A172 (cell line): ENCODE results near the gene ARSD. TPM values are rescaled to one million over a fixed set of nuclear protein-coding genes. Genes with fewer than 3 reads are reported as not detected.
"Not testable (repeated sequence)": the region's sequence is repeated elsewhere in the genome, so short reads cannot be mapped to it uniquely, and the experiment has no call there.

Experiments
- DNase-seq: peaks from one replicate; pipeline ENCODE4 v3.0.0-alpha.2; 2015; ENCODE audit warnings: low spot score
- total RNA-seq: library from RNA; depleted of rRNA; stranded (reverse); fragments of >200 nt; shearing (Covaris generic); gene quantifications from 2 replicates; pipeline ENCODE4 v1.2.3, GENCODE V29; 2014

Gene ARSD
- total RNA-seq, 1 experiment from 2014 or later: 32.0 TPM

DNA sequence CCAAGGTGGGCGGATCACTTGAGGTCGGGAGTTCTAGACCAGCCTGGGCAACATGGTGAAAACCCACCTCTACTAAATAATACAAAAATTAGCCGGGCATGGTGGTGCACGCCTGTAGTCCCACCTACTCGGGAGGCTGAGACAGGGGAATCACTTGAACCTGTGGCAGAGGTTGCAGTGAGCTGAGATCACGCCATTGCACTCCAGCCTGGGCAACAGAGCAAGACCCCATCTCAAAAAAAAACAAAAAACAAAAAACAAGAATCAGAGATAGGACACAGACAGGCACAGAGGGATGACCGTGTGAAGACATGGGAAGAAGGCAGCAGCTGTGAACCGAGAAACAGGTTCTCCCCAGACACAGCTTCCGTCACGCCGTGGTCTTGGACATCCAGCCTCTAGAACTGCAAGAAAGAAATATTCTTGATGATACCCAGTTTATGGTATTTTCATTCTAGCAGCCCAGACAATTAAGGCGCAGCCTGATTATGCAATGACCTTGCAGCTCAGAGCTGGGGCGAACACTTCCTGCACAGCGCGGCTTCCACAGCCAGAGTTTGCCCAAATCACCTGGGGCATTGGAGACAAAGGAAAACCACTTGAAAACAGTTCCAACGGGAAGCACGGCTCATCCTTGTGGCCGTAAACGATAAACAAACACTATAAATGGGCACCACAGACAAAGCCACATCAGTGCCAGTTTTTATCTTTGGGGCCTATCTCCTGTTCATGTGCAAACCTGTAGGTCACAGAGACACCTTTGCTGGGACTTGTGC, 4.2 kb upstream of the ARSD start:
- DNase-seq: no peak

DNA sequence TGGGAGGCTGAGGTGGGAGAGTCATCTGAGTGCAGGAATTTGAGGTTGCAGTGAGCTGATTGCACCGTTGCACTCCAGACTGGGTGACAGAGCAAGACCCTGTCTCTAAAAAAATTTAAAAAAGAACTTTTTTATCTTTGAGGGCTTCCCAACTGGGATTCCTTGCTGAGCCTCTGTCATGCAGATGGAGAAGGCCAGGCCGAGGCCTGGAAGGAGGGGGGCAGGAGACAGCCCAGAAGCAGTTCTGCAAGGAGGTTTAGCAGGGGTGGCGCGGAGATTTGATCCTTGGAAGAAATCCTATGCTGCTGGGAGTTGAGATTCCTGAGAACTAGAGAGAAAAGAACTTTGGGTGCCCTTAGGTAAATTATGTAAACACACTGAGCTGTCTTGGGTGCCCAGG, 2.5 kb upstream of the ARSD start:
- no peak for DNase-seq

DNA sequence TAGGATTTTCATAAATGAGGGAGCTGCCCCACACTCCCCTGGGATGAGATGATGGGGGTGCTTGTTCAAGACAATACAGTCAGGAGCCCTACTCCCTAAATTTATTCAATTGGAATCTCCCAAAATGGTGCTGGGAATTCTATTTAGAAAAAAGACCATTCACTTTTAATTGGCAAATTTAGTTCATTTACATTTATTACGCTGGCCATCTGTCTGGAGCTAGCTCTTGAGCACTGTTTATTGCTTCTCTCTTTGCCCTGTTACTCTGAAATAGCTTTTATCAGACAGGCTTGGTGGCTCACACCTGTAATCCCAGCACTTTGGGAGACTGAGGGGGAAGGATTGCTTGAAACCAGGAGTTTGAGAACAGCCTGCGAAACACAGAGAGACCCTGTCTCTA, 2.0 kb upstream of the ARSD start:
- no peak for DNase-seq

DNA sequence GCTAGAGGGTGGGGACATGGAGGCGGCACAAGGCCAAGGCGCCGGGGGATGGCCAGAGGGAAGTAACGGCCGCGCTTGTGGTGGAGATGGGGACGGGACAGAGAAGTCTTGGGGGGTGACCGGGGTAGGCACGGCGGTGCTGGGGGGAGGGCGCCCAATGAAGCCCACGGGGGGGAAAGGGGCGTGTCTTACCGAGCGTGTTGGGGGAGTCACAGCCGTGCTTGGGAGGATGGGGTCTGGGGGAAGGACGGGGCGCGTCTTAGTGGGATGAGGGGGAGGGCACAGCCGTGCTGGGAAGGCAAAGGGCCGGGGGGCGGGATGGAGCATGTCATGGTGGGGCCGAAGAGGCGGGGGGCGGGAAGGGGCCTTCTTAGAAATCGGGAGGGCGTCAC, 952 bp downstream of the ARSD start:
- DNase-seq: no peak

DNA sequence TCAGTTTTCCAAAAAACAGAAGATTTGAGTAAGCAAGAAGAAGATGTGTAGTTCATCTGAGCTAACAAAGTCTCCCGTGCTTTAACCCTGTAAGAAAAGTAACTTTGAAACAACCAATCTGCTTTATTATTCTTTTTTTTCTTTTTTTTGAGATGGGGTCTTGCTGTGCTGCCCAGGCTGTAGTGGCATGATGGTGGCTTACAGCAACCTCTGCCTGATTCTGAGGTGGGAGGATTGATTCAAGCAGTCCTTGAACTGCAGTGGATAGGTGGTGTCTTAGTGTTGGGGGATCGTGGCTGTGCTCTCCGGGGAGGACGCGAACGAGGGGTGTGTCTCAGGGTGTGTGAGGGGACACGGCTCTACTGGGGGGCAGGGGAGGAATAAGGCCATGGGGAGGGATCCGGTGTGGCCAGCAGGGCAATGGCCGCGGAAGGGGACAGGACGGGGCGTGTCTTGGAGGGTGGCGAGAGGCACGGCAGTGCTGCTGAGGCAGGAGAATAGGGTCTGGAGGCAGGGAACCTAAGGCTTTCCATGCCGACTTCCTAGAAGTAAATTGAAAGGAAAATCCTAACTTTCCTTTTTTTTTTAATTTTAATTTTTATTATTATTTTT, 2.4 kb downstream of the ARSD start:
- no peak for DNase-seq

DNA sequence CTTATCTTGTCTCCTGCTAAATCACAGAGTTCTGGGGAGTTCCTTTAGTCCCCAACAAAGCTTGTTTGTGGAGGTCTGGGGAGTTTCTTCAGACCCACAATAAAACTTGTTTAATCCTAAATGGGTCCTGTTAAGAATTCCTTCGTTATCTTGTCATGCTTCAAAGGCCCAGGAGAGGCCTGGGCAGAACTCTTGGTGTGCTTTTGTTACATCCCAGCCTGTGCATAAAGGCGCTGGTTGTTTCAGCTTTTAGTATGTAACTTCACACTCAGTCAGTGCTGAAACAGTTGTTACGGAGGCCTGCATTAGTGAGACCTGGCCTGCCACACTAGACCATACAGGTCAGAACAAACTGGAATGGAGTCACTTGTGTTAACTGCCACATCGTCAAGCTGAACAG, 2.9 kb downstream of the ARSD start:
- not testable (repeated sequence) for DNase-seq

DNA sequence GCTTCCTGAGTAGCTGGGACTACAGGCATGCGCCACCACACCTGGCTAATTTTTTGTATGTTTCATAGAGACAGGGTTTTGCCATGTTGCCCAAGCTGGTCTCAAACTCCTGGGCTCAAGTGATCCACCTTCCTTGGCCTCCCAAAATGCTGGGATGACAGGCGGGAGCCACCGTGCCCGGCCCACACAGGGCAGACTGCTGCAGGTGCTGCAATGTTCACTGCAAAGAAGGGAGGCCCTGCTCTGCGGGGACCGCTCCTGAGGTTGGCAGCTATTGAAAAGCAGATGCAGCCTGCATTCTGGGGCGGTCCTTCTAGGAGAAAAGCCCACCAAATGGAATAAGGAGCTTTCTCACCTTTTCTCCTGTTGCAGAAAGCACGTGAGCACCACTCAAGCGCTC, 5.0 kb downstream of the ARSD start:
- DNase-seq: no peak

DNA sequence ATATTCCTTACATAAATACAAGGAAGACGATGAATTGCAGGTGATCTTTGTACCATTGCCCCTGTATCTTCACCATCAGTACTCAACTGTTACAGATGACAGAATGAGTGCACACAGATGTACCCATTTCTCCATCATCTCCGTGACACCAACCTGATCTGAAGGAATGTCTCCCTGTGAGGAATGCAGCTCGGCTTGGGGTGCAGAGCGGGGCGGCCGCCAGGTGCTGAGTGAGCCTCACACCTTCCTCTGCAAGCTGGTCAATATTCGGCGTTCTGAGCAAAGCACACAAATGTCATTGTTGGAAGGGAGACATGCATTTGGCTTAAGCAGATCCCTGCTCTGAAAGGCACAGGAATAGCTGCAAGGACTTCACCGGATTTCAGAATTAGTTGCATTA, 7.4 kb downstream of the ARSD start:
- DNase-seq: no peak

DNA sequence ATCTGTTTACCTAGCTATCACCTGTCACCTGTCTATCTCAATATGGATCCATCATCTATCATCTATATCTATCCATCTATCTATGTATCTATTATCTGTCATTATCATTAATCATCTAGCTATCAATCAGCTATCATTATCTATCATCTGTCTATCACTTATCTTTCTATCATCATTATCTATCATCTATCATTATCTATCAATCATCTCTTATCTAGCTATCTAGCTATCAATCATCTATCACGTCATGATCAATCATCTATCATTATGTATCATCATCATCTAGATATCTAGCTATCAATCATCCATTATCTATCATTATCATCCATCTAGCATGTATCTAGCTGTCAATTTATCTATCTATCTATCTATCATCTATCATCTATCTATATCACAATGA, 7.9 kb downstream of the ARSD start:
- no peak for DNase-seq

DNA sequence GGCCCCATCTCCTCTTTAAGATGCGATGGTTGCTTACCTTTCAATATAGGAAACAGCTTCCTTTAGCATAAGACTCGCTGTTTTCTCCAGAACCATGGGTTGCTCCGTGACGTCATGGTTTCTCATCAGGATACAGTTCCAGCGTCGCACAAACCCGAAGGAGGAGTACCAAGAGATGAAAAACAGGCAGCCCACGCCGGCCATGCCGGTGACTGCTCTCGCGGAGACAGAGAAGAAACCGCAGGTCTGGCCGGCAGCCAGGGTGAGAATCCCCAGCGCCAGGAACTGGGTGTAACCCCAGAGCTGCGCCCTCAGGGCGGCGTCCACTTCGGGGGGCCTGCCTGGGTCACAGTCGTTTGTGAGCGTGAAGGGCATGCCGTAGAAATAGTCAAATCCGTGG, 11.4 kb downstream of the ARSD start:
- no peak for DNase-seq

DNA sequence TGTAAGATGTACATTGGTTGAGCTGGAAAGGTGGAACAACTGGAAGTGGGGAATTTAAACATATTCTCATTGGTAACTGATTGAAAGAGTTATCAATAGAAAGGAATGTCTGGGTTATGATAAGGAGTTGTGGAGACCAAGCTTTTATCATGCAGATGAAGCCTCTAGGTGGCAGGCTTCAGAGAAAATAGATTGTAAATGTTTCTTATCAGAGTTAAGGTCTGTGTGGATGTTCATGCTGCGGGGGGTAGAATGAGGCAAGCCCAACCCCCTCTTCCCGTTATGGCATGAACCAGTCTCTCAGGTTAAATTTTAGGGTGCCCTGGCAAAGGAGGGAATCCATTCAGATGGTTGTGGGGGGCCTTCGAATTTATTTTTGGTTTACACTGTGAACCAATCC, 16.0 kb downstream of the ARSD start:
- no peak for DNase-seq

DNA sequence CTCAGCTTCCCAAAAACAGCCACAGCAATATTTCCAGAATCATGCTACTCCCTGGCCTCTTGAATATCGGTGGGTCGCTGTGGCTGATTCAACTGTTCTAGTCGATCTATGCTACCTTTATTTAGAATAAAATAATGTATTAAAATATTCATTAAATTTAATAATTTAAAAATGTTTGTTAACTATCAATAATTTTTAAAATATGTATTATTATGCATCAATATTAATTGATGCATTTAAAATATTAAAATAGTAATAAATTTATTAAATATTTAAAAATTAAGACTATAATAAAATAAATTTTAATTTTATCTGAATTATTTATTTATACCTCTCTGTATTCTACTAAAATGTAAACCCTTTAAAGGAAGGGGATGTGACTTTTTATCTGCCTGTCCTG, 19.0 kb downstream of the ARSD start:
- no peak for DNase-seq

DNA sequence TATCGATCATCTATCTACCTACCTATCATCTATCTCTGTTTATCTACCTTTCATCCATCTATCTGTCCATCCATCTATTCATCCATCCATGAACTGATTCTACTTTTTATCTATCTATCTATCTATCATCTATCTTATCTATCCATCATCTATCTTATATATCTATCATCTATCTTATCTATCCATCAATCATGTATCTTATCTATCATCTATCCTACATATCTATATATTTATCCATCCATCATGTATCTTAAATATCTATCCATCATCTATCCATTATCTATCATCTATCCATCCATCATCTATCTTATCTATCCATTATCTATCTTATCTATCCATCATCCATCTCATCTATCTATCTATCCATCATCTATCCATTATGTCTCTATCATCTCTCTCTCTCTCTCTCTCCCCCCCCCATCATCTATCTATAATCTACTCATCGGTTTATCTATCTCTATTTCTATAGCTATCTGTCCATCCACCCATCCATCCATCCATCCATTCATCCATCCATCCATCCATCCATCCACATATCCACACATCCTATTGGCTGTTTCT, 20.9 kb downstream of the ARSD start:
- DNase-seq: no peak

DNA sequence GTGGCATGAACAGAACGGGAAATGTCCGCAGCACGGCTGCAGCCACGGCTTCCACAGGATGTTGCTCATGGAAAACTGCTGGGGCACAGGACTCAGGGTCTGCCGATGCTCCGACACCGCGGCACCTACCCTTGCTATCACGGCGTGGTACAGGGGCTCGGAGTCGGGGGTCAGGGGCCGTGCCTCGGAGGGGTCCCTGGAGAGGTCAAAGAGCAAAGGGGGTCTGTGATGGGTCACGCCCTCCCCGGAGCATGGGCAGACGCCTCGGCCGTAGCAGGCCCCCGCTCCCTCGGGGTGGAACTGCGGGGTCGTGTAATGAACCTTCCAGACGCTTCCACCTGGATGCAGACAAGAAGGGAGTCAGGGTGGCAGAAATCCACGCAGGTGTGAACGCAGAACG, 21.8 kb downstream of the ARSD start:
- DNase-seq: no peak

DNA sequence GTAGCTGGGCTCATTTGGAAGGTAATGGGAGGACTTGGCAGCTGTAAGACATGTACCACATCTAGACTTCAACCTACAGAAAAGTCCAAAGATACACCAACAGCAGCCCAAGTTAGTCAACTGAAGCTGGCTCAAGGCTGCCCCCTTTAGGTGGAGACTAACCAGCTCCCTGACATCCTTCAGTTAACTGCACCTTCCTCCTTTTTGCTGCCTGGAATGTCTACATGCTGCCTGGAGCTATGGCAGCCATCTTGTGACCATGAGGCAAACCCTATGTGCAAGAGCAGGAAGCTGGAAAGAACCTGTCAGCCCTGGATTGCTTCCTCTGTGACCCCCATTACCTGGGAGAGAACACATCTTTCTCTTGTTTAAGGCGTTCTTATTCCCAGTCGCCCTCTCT, 25.8 kb downstream of the ARSD start:
- no peak for DNase-seq

DNA sequence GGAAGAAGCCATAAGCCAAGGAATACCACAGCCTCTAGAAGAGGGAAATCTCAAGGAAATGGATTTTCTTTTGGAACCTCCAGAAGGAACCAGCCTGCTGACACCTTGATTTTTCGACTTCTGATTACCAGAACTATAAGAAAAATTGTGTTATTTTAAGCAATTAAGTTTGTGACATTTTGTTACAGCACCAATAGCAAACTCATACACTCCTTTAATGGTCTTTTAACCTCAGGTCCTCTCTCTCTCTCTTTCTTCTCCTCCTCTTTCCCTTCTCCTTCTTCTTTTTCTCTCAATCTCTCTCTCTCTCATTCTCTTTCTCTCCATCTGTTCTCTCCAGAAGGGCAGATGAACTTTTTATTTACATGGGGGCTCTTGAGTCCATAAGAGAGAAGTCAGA, 26.3 kb downstream of the ARSD start:
- no peak for DNase-seq

DNA sequence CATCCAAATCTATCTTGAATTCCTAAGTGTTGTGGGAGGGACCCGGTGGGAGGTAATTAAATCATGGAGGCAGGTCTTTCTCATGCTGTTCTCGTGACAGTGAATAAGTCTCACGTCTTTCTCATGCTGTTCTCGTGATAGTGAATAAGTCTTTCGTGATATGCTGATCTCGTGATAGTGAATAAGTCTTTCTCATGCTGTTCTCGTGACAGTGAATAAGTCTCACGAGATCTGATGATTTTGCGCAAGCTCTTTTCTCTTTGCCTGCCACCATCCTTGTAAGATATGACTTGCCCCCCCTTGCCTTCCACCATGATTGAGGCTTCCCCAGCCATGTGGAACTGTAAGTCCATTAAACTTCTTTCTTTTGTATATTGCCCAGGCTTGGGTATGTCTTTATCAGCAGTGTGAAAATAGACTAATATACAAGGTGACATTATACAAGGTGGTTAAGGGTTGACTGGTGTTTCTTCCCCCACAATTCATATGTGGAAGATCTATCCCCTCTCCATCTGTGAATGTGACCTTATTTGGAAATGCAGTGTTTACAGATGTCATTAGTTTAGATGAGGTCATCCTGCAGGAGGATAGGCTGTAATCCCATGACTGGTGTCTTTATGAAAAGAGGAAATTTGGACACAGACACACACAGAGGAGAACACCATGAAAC, 27.6 kb downstream of the ARSD start:
- DNase-seq: peak; percentile 22

DNA sequence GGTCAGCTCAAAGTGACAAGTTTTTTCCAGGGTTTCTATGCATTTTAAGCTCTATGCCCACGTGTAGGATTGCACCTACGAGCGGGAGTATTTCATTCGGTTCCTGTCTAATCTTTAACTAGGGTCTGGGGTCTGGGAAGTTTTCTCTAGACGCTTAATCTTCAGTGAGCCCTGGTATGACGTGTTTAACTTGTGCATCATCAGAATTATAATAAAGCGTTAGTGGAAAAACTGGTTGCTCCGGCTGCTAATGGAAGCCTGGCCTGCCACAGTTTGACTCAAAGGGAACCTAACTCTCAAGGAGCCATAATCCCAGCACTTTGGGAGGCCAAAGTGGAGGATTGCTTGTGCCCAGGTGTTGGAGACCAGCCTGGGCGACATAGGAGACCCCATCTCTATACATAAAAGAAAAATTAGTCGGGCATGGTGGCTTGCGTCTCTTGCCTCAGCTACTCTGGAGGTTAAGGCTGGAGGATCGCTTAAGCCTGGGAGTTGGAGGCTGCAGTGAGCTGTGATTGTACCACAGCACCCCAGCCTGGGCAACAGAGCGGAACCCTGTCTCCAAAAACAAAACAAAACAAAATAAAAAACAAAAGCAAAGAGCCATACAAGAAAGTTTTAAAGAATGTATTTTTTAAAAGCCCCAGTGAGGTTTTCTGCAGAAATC, 30.2 kb downstream of the ARSD start:
- DNase-seq: no peak

DNA sequence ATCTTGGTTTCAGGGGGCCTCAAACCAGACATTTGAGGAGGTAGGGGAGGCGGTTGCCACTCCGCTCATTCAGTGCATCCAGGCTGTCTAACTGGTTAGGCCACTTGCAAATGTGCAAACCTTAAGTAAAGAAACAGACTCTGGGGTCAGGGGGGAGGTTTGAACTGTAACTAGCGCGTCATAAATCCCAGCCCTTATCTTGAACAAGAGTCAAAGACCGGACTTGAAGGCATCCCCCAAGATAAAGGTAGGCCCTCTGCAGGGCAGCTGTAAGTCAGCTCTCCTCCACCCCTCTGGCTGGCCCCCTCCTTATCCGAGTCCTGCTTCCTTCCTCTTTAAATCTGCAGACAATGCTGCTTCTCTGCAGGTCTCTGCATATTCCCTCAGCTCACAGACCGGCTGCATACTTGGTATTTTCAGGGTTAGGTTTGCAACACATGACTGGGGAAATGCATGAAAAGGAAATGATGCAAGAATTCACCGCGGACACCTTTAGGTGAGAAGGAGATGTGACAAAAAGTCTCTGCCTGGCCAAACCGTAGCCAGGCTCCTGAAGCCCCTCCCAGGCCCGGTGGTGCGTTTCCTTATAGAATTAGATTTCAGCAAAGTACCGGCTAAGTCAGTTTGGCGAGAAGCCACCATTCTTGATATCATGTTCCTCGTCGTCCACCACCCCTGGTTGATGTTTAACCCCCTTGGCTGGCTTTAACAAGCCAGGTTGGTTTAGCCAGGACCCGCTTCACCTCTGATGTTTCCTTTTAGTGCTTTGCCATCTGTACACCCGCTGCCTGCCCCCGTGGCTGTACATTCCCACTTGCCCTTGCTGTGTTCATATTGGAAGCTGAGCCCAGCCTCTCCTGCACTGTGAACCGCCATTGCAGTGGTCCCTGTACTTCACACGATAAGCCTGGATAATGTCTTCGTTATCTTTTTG, 31.2 kb downstream of the ARSD start:
- not testable (repeated sequence) for DNase-seq

DNA sequence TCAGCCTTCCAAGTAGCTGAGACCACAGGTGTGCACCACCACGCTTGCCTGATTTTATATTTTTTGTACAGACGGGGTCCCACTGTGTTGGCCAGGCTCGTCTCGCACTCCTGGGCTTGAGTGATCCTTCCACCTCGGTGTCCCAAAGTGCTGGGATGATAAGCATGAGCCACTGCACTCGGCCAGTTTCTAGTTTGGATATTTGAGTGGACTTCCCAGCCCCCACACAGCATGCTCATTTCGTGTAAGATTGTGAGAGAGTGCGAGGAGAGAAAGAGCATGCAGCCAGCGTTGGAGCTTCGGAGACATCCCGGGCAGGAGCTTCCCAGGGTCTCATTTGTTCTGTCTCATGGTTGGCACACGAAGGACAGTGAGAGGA, 31.8 kb downstream of the ARSD start:
- no peak for DNase-seq

DNA sequence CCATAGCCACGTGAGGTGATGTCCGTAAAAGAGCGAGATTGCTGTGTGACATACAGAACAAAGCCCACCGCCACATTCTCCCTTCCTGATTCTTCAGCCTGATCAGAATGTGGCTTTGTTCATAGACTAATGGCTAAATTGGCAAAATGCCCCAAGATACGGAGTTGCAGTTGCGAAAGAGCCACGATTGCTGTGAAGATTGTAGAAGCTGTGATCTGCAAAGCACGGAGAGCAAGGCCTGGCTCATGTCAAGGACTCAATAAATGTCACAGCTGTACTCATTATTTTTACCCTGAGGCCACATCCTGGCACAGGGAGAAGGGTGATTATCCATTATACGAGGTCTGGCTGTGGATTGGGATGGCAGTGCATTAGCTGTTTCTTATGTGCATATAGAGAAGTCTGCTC, 34.2 kb downstream of the ARSD start:
- DNase-seq: peak; percentile 38
